Choroid plexus epithelial cell (primary cell): ENCODE data around the gene MMP25.
A peak's percentile ranks its signal among the peaks of the same experiment; 100 is the strongest.

Source experiments
- DNase-seq: peaks from one replicate; pipeline ENCODE4 v3.0.0-alpha.2; 2010; ENCODE audit warnings: low read depth
- H3K4me3 ChIP-seq: 2 replicates; pipeline ENCODE4 v1.5.1; 2011; ENCODE audit warnings: low read depth, mild to moderate bottlenecking, control low read depth, low read length, moderate library complexity
- TF ChIP-seq, protein P1 (sequence below): conservative IDR thresholded peaks from 2 replicates; pipeline ENCODE4 v1.5.1; 2011; ENCODE audit warnings: low read depth, mild to moderate bottlenecking, control low read depth, inconsistent platforms, low read length, moderate library complexity

Gene MMP25, protein sequence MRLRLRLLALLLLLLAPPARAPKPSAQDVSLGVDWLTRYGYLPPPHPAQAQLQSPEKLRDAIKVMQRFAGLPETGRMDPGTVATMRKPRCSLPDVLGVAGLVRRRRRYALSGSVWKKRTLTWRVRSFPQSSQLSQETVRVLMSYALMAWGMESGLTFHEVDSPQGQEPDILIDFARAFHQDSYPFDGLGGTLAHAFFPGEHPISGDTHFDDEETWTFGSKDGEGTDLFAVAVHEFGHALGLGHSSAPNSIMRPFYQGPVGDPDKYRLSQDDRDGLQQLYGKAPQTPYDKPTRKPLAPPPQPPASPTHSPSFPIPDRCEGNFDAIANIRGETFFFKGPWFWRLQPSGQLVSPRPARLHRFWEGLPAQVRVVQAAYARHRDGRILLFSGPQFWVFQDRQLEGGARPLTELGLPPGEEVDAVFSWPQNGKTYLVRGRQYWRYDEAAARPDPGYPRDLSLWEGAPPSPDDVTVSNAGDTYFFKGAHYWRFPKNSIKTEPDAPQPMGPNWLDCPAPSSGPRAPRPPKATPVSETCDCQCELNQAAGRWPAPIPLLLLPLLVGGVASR

DNA sequence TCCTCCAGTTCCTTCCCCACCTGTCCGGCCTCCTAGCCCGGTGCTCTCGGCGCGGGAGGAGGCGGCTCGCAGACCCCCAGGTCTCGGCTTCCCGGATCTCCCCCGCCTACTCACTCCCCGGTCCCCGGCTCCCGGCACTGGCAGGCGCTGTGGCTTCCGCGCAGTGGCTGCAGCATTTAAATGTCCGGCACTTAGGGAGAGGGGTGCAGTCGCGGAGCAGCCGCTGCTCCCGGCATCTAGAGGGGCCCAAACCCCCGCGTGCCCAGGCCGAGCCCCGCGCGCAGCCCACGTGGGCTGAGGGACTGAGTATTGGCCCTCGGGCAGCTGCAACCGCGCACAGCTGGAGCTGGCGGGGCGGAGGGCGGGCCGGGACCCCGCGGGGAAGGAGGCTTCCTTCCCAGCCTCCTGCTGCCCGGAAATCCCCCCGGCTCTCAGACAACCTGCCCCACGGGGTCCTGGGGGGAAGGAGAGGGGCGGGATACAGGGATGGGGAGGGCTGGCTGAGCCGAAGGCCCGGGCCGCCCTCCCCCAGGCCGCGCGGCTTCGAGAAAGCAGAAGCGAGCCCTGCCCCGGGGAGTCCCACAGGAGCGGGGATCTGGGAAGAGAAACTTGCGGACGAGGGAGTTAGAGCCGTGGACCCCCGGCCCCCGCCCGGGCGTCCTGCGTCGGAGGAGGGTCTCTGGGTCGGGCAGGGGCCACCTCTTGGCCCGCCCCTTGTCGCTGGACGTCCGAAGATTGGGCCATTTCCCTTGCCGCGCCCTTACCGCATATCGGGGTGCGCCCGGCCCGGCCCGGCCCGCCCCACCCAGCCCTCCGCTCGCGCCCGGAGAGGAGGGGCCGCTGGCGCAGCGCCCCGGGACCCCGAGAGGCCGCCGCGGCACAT, at the start of gene MMP25:
Gene MMP25 (plus strand): TSS at position 804 of the 883 bp plus-strand sequence. CDS start 357 bp downstream, outside the sequence.
- no peak for DNase-seq
- TF ChIP-seq, protein P1, sequence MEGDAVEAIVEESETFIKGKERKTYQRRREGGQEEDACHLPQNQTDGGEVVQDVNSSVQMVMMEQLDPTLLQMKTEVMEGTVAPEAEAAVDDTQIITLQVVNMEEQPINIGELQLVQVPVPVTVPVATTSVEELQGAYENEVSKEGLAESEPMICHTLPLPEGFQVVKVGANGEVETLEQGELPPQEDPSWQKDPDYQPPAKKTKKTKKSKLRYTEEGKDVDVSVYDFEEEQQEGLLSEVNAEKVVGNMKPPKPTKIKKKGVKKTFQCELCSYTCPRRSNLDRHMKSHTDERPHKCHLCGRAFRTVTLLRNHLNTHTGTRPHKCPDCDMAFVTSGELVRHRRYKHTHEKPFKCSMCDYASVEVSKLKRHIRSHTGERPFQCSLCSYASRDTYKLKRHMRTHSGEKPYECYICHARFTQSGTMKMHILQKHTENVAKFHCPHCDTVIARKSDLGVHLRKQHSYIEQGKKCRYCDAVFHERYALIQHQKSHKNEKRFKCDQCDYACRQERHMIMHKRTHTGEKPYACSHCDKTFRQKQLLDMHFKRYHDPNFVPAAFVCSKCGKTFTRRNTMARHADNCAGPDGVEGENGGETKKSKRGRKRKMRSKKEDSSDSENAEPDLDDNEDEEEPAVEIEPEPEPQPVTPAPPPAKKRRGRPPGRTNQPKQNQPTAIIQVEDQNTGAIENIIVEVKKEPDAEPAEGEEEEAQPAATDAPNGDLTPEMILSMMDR: no peak
- H3K4me3 ChIP-seq: peak within 1 kb of the TSS; percentile 47

DNA sequence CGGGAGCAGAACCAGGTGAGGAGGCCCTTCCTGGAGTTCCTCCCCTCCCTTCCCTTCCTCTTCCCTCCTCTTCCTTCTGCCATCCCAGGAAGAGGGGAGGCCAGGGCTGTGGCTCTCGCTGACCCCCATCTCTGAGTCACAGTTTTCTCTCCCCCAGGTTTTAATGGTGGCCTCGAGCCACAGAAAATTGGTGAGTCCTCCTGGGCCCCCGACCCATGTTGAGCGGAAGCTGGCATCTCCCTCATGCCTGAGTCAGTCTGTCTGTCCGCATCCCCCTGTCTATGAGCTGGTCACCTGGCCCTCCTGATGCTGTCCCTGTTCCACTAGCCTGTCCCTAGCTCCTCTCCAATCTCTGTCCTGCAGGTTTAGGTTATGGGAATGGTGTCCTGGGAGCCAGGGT, 46.4 kb upstream of the MMP25 start:
- no peak for DNase-seq
- TF ChIP-seq, protein P1: no peak
- H3K4me3 ChIP-seq: no peak overlapping the region

DNA sequence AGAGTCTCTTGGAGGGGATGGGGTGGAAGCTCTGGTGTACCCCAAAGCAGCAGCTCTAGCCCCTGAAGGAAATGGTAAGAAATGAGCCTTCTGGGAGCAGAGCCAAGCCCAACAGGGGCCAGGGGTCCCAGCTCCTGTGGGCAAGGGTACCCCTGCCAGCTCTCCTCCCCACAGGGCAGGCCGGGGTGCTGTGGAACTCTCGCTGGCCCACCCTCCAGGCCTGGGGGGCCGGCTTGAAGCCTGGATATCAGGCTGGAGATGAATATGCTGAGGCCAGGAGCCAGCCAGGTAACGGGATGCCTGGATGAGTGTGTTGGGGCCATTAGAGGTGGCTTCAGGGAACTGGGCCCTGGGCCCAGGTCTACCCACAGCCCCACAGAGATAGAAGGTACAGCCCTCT, 45.8 kb upstream of the MMP25 start:
- DNase-seq: no peak
- H3K4me3 ChIP-seq: no peak overlapping the region
- TF ChIP-seq, protein P1: no peak

DNA sequence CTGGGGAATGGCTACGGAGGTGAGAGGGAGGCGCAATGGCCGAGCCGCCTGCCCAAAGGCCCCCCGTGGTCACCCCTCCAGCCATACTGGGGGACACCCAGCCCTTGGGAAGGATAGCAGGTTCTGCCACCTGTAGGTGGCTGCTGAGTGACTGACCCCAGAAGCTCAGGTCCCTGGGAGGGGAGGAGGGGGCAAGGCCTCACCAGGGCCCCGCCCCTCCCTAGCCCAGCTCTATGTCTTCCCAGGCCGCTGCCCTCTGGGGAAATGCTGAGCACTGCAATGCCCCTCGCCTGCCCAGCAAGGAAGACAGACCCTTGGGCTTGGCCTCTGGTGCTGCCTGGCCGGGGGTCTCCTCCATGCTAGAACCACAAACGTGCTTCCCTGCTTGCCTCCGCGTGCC, 45.0 kb upstream of the MMP25 start:
- TF ChIP-seq, protein P1: no peak
- no peak overlapping the region for H3K4me3 ChIP-seq
- no peak for DNase-seq

DNA sequence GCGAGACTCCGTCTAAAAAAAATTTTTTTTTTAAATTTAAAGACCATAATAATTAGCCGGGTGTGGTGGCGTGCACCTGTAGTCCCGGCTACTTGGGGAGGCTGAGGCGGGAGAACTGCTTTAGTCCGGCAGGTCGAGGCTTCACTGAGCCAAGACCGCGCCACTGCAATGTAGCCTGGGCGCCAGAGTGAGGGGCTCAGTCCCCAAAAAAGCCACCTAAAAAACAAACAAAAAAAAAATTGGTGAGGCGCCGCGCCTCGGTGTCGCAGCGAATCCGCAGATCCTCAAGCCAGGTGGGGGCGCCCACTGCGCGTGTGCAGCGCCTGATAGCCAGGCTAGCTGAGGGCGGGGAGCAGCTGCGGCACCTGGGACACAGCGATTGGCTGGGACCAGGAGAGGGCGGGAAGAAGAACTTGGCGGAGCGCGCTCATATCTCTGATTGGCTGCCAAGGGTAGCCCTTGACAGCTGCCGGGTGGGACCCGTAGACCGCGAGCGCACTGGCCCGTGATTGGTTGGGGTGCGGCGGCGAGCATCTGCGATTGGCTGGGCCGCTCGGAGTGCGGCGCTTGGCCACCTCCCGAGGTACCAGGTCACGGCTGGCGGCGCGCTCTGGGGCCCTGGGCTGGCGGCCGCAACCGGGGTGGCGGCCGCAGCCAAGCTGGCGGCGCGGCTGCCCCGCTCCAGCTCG, 42.6 kb upstream of the MMP25 start:
- TF ChIP-seq, protein P1: peak; percentile 46
- H3K4me3 ChIP-seq: no peak overlapping the region
- peak; percentile 99 for DNase-seq

DNA sequence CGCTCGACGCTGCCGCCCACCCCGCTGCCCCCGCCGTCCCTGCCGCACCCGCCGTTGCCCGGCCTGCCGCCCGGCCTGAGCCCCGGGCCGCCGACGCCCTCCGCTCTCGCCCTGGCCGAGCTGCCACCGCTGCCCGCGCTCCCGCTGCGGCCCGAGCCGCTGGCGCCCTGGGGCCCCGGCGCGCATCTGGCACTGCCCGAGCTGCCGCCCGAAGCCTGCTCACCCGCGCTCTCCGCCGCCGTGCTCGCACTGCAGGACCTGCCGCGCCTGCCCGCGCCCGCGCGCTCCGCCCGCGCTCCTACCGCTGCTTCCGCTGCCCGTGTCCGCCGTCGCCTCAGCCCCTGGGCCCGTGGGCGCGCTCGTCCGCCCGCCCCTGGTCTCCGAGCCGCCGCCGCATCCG, 42.0 kb upstream of the MMP25 start:
- TF ChIP-seq, protein P1: no peak
- no peak for DNase-seq
- H3K4me3 ChIP-seq: no peak overlapping the region
